Upper lobe of left lung (tissue), 6 donors: ENCODE data around the gene TSPYL1. TPM values are rescaled to one million over a fixed set of nuclear protein-coding genes. Genes with fewer than 3 reads are reported as not detected.

Experiments used
- ATAC-seq, 2 donors: fragments of 200-7000 bp; cut with Tn5 transposase; one replicate each; pipeline ENCODE4 v1.9.1; 2022; ENCODE audit warnings: mild to moderate bottlenecking in 2 of 2, moderate library complexity in 2 of 2; ENCODE audit not compliant: low FRiP score in 2 of 2
- DNase-seq, 2 donors: peaks; one replicate each; pipeline ENCODE4 v3.0.0-alpha.2; 2019 to 2020
- H3K27ac ChIP-seq, 4 donors: fragments of 200-600 bp; sonication (generic); one replicate each; pipeline ENCODE4 v1.5.1; 2016 to 2019
- H3K27me3 ChIP-seq, 4 donors: fragments of 200-600 bp; sonication (generic); one replicate each; pipeline ENCODE4 v1.5.1; 2017 to 2019
- H3K36me3 ChIP-seq, 4 donors: fragments of 200-600 bp; sonication (generic); one replicate each; pipeline ENCODE4 v1.5.1; 2016 to 2019
- H3K4me1 ChIP-seq, 4 donors: fragments of 200-600 bp; sonication (generic); one replicate each; pipeline ENCODE4 v1.5.1; 2018 to 2019
- H3K4me3 ChIP-seq, 4 donors: fragments of 200-600 bp; sonication (generic); one replicate each; pipeline ENCODE4 v1.5.1; 2017 to 2019; ENCODE audit warnings: mild to moderate bottlenecking in 2 of 4, moderate library complexity in 1 of 4
- H3K9me3 ChIP-seq, 4 donors: fragments of 200-600 bp; sonication (generic); one replicate each; pipeline ENCODE4 v1.5.1; 2018 to 2019
- EP300 ChIP-seq, 4 donors: sonication (generic); formaldehyde crosslinking; IDR thresholded peaks; one replicate each; pipeline ENCODE4 v1.5.1; 2017; ENCODE audit warnings: antibody characterized with exemption in 4 of 4, control low read depth in 2 of 4
- POLR2A ChIP-seq, 4 donors: fragments of 450-650 bp; IDR thresholded peaks; one replicate each; pipeline ENCODE4 v1.5.1; 2016 to 2017; ENCODE audit warnings: antibody characterized with exemption in 4 of 4, mild to moderate bottlenecking in 2 of 4
- POLR2AphosphoS5 ChIP-seq, 2 donors: sonication (generic); formaldehyde crosslinking; IDR thresholded peaks; one replicate each; pipeline ENCODE4 v1.5.1; 2017; ENCODE audit warnings: antibody characterized with exemption in 2 of 2
- WGBS, 2 donors: methylation state at CpG; one replicate each; pipeline ENCODE4 v1.1.5; 2017 to 2018; 5-methylcytosine and 5-hydroxymethylcytosine counted together
- total RNA-seq, 6 donors: library from RNA; depleted of rRNA in 4 of 6; stranded (reverse); fragments of >200 nt in 4 of 6; gene quantifications; one replicate each; pipeline versions ENCODE4 v1.1.0 to v1.2.1, GENCODE V29; 2016 to 2021
- TF ChIP-seq, protein P1 (sequence below), 6 experiments: fragments of 450-650 bp in 4 of 6; fragments of 200-600 bp in 2 of 6; sonication (generic) in 2 of 6; IDR thresholded peaks; one replicate each; pipeline ENCODE4 v1.5.1; 2016 to 2019; ENCODE audit warnings: antibody characterized with exemption in 6 of 6
- donor health status: DM: no; HTN: no; CAD: no; lungs with moderate emphysema.
- donor health status: DM: no; HTN: yes; CAD: no; lungs with severe emphysema.

The TSPYL1 gene
- total RNA-seq, 6 donors from 2014 or later = 33.5 to 83.6 (median 64.9) TPM

DNA sequence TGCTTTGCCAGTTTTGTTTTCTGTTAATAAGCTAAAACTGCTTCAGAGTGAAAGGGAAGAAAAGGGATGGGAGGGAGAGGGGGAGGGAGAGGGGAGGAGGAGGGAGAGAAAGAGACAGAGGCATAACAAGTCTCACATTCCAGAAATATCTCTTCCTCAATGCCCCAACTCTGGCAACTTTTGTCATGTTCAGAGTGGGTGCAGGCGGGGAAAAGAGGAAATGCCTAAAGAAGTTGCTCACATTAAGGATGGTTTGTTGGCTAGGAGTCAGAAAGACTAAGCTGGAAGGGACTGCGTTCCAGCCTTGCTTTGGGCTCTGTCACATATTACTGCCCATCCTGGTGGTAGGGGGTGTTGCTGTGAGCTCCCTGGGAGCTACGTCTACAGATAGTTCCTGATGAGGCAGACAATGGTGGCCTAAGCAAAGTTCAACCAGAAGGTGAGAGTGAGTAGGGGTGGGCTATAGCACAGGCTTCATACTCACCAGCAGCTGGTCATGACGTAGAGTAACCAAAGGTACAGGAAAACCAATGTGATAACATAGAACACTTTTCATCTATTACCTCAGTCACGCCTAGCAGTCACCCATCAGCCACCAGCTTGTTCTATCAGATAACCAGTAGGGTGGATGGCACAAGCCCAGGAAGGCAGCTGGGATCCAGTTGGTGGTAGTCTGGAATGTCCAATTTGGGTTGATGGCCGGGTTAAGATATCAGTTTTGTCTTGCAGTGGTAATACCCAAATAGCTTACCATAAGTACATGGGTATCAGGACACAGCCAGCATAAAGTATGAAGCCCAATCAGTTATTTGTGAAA, 28.0 kb downstream of the TSPYL1 start:
- DNase-seq (no peak), ATAC-seq (no peak)
- Histone ChIP-seq H3K27ac (peak overlapping the region in 1 of 4 donors; percentile 14), H3K36me3 (no peaks in the 10 kb centered on the region), H3K27me3 (no peaks in the 10 kb centered on the region), H3K4me1 (peaks cover 43 to 54% (median 45%) of the 10 kb centered on the region in 4 donors), H3K4me3 (no peak overlapping the region), H3K9me3 (no peaks in the 10 kb centered on the region)
- 70 to 74% methylated on average over 6 of the region's 6 CpGs for WGBS, 2 donors
- TF ChIP-seq, protein P1, sequence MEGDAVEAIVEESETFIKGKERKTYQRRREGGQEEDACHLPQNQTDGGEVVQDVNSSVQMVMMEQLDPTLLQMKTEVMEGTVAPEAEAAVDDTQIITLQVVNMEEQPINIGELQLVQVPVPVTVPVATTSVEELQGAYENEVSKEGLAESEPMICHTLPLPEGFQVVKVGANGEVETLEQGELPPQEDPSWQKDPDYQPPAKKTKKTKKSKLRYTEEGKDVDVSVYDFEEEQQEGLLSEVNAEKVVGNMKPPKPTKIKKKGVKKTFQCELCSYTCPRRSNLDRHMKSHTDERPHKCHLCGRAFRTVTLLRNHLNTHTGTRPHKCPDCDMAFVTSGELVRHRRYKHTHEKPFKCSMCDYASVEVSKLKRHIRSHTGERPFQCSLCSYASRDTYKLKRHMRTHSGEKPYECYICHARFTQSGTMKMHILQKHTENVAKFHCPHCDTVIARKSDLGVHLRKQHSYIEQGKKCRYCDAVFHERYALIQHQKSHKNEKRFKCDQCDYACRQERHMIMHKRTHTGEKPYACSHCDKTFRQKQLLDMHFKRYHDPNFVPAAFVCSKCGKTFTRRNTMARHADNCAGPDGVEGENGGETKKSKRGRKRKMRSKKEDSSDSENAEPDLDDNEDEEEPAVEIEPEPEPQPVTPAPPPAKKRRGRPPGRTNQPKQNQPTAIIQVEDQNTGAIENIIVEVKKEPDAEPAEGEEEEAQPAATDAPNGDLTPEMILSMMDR (IDR thresholded peaks at IDR 0.05) = no peak

- H3K4me1 ChIP-seq = peaks cover 33 to 43% (median 35%) of the 10 kb centered on the region in 4 donors
- no peak overlapping the region for H3K4me3 ChIP-seq
- H3K27ac ChIP-seq = no peak overlapping the region
- H3K36me3 ChIP-seq = no peaks in the 10 kb centered on the region
- ATAC-seq (no peak), DNase-seq (no peak)
- no peaks in the 10 kb centered on the region for H3K9me3 ChIP-seq
- WGBS, 2 donors = 87 to 96% methylated on average over 2 of the region's 2 CpGs
- TF ChIP-seq EP300 (IDR thresholded peaks at IDR 0.05) (no peak), POLR2AphosphoS5 (IDR thresholded peaks at IDR 0.05) (no peak), POLR2A (IDR thresholded peaks at IDR 0.05) (no peak)
- TF ChIP-seq, protein P1 (IDR thresholded peaks at IDR 0.05) = no peak
- no peaks in the 10 kb centered on the region for H3K27me3 ChIP-seq
These were observed 31.2 kb downstream of the TSPYL1 start for GRCh38 chr6:116248577-116248976.

- no peaks in the 10 kb centered on the region for H3K9me3 ChIP-seq
- DNase-seq = no peak
- no peaks in the 10 kb centered on the region for H3K27me3 ChIP-seq
- no peak for ATAC-seq
- peaks cover 24 to 32% (median 25%) of the 10 kb centered on the region in 4 donors for H3K4me1 ChIP-seq
- TF ChIP-seq POLR2A (IDR thresholded peaks at IDR 0.05) = no peak
- TF ChIP-seq, protein P1 (IDR thresholded peaks at IDR 0.05) = no peak
- no peak for TF ChIP-seq EP300 (IDR thresholded peaks at IDR 0.05)
- TF ChIP-seq POLR2AphosphoS5 (IDR thresholded peaks at IDR 0.05) = no peak
- no peak overlapping the region for H3K27ac ChIP-seq
- no peaks in the 10 kb centered on the region for H3K36me3 ChIP-seq
- H3K4me3 ChIP-seq = no peak overlapping the region
These were observed 32.4 kb downstream of the TSPYL1 start for GRCh38 chr6:116247285-116247684.

- no peak overlapping the region for H3K4me3 ChIP-seq
- no peaks in the 10 kb centered on the region for H3K9me3 ChIP-seq
- TF ChIP-seq EP300 (IDR thresholded peaks at IDR 0.05) = no peak
- ATAC-seq (no peak), DNase-seq (no peak)
- H3K36me3 ChIP-seq = no peaks in the 10 kb centered on the region
- no peak overlapping the region for H3K27ac ChIP-seq
- H3K27me3 ChIP-seq = no peaks in the 10 kb centered on the region
- 94 to 96% methylated on average over 4 of the region's 4 CpGs for WGBS, 2 donors
- H3K4me1 ChIP-seq = peaks cover 13 to 20% (median 14%) of the 10 kb centered on the region in 4 donors
These were observed 33.6 kb downstream of the TSPYL1 start for GRCh38 chr6:116246089-116246488.

DNA sequence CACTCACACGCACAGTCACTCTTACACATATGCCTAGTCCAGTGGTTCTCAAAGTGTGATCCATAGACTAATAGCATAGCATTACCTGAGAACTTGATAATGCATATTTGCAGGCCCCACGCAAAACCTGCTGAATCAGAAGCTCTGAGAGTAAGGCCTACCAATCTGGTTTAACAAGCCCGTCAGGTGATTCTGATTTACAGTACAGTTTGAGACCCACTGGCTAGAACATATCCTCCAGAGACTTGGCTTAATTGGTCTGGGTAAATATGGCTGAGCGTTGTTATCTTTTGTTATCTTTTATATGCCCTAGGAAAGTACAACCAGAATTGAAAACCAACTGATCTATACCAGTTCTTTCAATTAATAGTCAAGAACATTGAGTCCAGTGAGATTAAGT, 35.4 kb downstream of the TSPYL1 start:
- TF ChIP-seq, protein P1 (IDR thresholded peaks at IDR 0.05) = no peak
- TF ChIP-seq POLR2AphosphoS5 (IDR thresholded peaks at IDR 0.05) (no peak), POLR2A (IDR thresholded peaks at IDR 0.05) (no peak), EP300 (IDR thresholded peaks at IDR 0.05) (no peak)
- 84 to 92% methylated on average over 4 of the region's 4 CpGs for WGBS, 2 donors

More for the DNA sequence above, 35.4 kb downstream of the TSPYL1 start:
- ATAC-seq (no peak), DNase-seq (no peak)
- H3K4me1 ChIP-seq = peaks cover 0 to 3% (median under 1%) of the 10 kb centered on the region in 4 donors
- H3K9me3 ChIP-seq = no peaks in the 10 kb centered on the region
- H3K27me3 ChIP-seq = no peaks in the 10 kb centered on the region
- no peak overlapping the region for H3K4me3 ChIP-seq
- peaks cover 0 to 4% (median 0%) of the 10 kb centered on the region in 4 donors for H3K36me3 ChIP-seq
- H3K27ac ChIP-seq = no peak overlapping the region
